ENCODE data around the gene ANKRD63. TPM values are rescaled to one million over a fixed set of nuclear protein-coding genes. Genes with fewer than 3 reads are reported as not detected.

The ANKRD63 gene, protein sequence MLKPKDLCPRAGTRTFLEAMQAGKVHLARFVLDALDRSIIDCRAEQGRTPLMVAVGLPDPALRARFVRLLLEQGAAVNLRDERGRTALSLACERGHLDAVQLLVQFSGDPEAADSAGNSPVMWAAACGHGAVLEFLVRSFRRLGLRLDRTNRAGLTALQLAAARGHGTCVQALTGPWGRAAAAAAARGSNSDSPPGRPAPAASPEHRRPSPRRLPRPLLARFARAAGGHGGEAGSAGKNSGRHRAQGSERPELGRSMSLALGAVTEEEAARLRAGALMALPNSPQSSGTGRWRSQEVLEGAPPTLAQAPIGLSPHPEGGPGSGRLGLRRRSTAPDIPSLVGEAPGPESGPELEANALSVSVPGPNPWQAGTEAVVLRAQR
- under 1 TPM in 2 of 4 donors, not detected in 2; 0.04 to 0.16 TPM for polyA plus RNA-seq
- long read RNA-seq, donor 1 = 0 reads
- long read RNA-seq, donor 2 = 0 reads
- long read RNA-seq, donor 3 = 0 reads
- long read RNA-seq, donor 4 = 0 reads
- long read RNA-seq, donor 5 = 0 reads
- long read RNA-seq, donor 6 = 0 reads
- long read RNA-seq, donor 7, partial matches to known transcripts = 0 of 4 reads
- long read RNA-seq, donor 7, other reads (novel, unspliced or antisense) = 0 of 4 reads
- long read RNA-seq, donor 8 = 0 reads
- long read RNA-seq, donor 9 = 0 reads
- long read RNA-seq, donor 10 = 0 reads

DNA sequence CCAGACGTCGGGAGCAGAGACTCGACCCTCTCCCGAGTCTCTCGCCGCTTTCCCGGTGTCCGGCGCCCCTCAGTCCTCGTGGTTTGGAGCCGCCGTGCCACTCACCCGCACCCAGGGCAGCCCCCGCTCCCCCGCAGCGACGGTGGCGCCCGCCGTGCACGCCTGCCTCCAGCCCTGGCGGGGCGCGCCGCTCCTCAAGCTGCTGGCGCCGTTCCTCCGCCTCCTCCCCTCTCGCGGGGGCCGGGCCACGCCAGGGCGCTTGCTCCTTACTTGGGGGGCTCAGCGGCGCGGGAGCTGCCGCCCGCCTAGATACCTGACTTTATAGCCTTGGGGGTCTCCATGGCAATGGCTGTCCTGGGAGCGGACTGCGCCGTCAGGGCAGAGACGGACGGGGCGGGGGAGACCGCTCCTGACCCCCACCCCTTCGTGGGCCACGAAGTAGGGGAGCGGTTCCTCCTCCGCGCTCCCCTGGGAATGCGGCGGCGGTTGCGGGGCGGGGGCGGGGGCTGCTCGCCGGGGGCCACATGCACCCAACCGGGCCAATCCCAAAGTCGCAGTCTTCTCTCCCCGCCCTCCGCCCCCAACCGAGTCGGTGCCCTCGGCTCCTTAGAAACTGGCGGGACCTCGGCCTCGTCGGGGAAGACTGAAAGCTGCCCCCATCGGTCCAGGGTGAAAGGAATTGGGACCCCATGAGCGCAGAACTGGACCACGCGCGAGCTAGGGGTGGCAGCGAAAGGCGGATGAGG, at the start of gene ANKRD63:
TSS of gene ANKRD63 (minus strand) at position 196 of the 746 bp plus-strand sequence. CDS start 478 bp downstream, outside the sequence.
- FAIRE-seq = no peak
- Histone ChIP-seq H3K36me3 (ENCODE audit: control insufficient read depth in 3 of 3, insufficient read depth in 2 of 3, low read depth in 1 of 3, low read length in 3 of 3) (peaks cover 0 to 4% (median 0%) of the 10 kb centered on the region in 3 donors), H3K4me3 (ENCODE audit: low read depth in 1 of 3, low read length in 3 of 3) (peak within 1 kb of the TSS in 2 of 3 donors; percentile 18 to 48), H3K9me3 (ENCODE audit: control insufficient read depth in 2 of 2, insufficient read depth in 1 of 2, low read depth in 1 of 2, low read length in 1 of 2) (peaks cover 0 to 2% of the 10 kb centered on the region in 2 donors), H3K27me3 (ENCODE audit: control insufficient read depth in 3 of 3, insufficient read depth in 3 of 3, low read length in 3 of 3) (peaks cover 9 to 81% (median 28%) of the 10 kb centered on the region in 3 donors), H3K27ac (ENCODE audit: low read depth in 1 of 3, low read length in 2 of 3) (no peak within 1 kb of the TSS), H3K4me1 (ENCODE audit: control insufficient read depth in 3 of 3, insufficient read depth in 2 of 3, low read depth in 1 of 3, low read length in 2 of 3) (peaks cover 0 to 28% (median 0%) of the 10 kb centered on the region in 3 donors)
- no peak for DNase-seq
- WGBS, 3 donors = 2 to 4% (median 3%) methylated on average over 63 to 76 of the region's 76 CpGs

DNA sequence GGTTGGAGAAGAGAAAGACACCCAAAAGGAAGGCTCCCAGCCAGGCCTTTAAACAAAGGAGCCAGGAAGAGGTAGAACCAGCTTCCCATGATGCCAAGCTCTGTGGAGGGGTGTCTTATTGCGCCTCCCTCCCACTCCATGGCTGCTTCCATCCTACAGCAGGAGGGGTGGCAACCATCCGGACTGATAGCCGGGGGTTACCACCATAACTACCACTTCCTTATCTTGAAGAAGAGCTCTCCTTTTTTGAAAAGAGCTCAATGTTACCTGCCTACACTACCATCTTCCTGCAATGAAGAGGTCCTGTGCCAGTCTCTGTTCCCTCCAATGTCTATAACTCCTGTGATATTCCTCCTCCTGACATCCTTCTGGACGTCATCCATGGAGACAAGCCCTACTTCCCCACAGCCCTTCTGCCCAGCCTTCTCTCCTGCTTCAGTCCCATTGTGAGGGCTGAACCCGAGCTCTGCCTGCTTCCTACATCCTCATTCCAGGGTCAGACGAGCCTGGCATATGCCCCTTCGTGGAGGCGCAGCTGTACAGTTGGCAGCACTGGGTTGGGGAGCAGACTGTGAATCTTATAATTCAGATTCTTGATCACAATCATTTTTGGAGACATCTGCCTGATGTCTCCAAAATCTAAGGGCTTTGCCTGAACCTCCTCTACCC, 49.4 kb upstream of the ANKRD63 start:
- H3K4me3 ChIP-seq (ENCODE audit: low read depth in 1 of 3, low read length in 3 of 3) = no peak overlapping the region
- no peaks in the 10 kb centered on the region for H3K9me3 ChIP-seq (ENCODE audit: control insufficient read depth in 2 of 2, insufficient read depth in 1 of 2, low read depth in 1 of 2, low read length in 1 of 2)
- no peak overlapping the region for H3K27ac ChIP-seq (ENCODE audit: low read depth in 1 of 3, low read length in 2 of 3)
- FAIRE-seq (no peak), DNase-seq (no peak)
- peaks cover 0 to 43% (median 5%) of the 10 kb centered on the region in 3 donors for H3K4me1 ChIP-seq (ENCODE audit: control insufficient read depth in 3 of 3, insufficient read depth in 2 of 3, low read depth in 1 of 3, low read length in 2 of 3)
- 78 to 79% (median 79%) methylated on average over 8 of the region's 8 CpGs for WGBS, 3 donors
- H3K36me3 ChIP-seq (ENCODE audit: control insufficient read depth in 3 of 3, insufficient read depth in 2 of 3, low read depth in 1 of 3, low read length in 3 of 3) = peaks cover 0 to 11% (median 0%) of the 10 kb centered on the region in 3 donors
- no peaks in the 10 kb centered on the region for H3K27me3 ChIP-seq (ENCODE audit: control insufficient read depth in 3 of 3, insufficient read depth in 3 of 3, low read length in 3 of 3)

DNA sequence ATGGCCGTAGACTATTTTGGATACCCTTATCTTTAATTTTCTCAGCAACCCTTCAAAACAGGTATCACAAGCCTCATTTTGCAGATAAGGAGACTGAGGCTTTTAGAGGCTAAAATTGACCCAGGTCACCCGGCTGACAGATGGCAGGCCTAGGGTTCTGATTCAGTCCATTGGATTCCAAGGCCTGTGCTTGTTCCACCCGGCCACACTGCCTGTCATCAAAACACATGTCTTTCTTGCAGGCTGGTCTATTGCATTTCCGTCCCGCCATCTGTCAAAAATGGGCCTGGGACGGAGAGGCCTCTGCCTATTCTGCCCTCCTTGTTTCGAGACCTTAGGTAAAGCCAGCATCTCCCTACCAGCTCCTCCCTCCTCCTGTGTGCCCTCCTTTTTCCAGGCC, 48.8 kb upstream of the ANKRD63 start:
- Histone ChIP-seq H3K27me3 (ENCODE audit: control insufficient read depth in 3 of 3, insufficient read depth in 3 of 3, low read length in 3 of 3) (no peaks in the 10 kb centered on the region), H3K4me3 (ENCODE audit: low read depth in 1 of 3, low read length in 3 of 3) (no peak overlapping the region), H3K4me1 (ENCODE audit: control insufficient read depth in 3 of 3, insufficient read depth in 2 of 3, low read depth in 1 of 3, low read length in 2 of 3) (peaks cover 0 to 38% (median 5%) of the 10 kb centered on the region in 3 donors), H3K27ac (ENCODE audit: low read depth in 1 of 3, low read length in 2 of 3) (no peak overlapping the region), H3K9me3 (ENCODE audit: control insufficient read depth in 2 of 2, insufficient read depth in 1 of 2, low read depth in 1 of 2, low read length in 1 of 2) (no peaks in the 10 kb centered on the region), H3K36me3 (ENCODE audit: control insufficient read depth in 3 of 3, insufficient read depth in 2 of 3, low read depth in 1 of 3, low read length in 3 of 3) (peaks cover 0 to 11% (median 0%) of the 10 kb centered on the region in 3 donors)
- FAIRE-seq (no peak), DNase-seq (no peak)
- WGBS, 3 donors = 92 to 96% (median 93%) methylated on average over 7 of the region's 7 CpGs

DNA sequence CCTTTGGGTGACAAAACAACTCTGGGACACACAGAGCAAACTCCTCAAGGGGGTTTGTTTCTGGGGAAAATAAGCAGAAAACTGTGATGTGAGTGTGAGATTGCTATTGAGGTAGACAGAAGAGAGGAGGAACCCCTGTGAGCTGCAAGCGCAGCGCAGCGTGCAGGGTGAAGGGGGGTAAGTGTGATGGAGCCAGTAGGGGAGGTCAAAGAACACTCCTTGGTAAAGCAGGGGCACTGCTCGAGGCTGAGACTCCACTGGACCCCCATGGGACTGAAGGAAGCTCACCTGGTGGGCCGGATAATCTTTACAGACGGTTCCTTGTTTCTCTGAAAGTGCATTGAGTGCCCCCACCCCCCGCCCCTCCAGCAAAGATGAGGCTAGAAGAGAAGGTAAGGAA, 48.2 kb upstream of the ANKRD63 start:
- FAIRE-seq = no peak
- Histone ChIP-seq H3K4me1 (ENCODE audit: control insufficient read depth in 3 of 3, insufficient read depth in 2 of 3, low read depth in 1 of 3, low read length in 2 of 3) (peaks cover 0 to 32% (median 5%) of the 10 kb centered on the region in 3 donors), H3K4me3 (ENCODE audit: low read depth in 1 of 3, low read length in 3 of 3) (no peak overlapping the region), H3K27me3 (ENCODE audit: control insufficient read depth in 3 of 3, insufficient read depth in 3 of 3, low read length in 3 of 3) (no peaks in the 10 kb centered on the region), H3K9me3 (ENCODE audit: control insufficient read depth in 2 of 2, insufficient read depth in 1 of 2, low read depth in 1 of 2, low read length in 1 of 2) (no peaks in the 10 kb centered on the region), H3K27ac (ENCODE audit: low read depth in 1 of 3, low read length in 2 of 3) (peak overlapping the region in 1 of 3 donors; percentile 32), H3K36me3 (ENCODE audit: control insufficient read depth in 3 of 3, insufficient read depth in 2 of 3, low read depth in 1 of 3, low read length in 3 of 3) (peaks cover 0 to 11% (median 0%) of the 10 kb centered on the region in 3 donors)
- 87 to 92% (median 91%) methylated on average over 7 of the region's 7 CpGs for WGBS, 3 donors
- DNase-seq = no peak

DNA sequence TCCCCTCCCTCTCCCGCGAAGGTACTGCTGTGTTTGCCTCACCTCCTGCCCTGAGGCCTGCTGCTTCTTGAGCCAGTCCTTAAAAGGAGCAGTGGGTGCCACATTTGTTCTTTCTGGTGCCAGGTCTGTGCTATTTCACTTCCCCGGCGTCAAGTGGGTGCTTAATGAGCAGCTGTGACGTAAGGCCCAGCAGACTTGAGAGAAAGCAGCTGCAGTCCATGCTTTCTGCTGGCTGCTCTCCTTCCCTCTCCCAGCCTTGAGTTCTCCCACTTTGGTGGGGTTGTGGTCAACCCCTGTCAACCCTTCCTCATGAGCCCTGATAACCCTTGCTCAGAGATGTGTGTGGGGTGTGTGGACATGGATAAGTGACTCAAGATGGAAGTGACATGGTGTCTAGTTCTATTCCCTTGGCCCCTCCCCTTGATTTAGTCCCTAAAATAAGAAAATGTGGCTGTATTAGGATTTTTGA, 47.5 kb upstream of the ANKRD63 start:
- H3K9me3 ChIP-seq (ENCODE audit: control insufficient read depth in 2 of 2, insufficient read depth in 1 of 2, low read depth in 1 of 2, low read length in 1 of 2) = no peaks in the 10 kb centered on the region
- no peak overlapping the region for H3K4me3 ChIP-seq (ENCODE audit: low read depth in 1 of 3, low read length in 3 of 3)
- peaks cover 0 to 25% (median 8%) of the 10 kb centered on the region in 3 donors for H3K4me1 ChIP-seq (ENCODE audit: control insufficient read depth in 3 of 3, insufficient read depth in 2 of 3, low read depth in 1 of 3, low read length in 2 of 3)
- WGBS, 3 donors = 72 to 94% (median 83%) methylated on average over 5 of the region's 5 CpGs
- peaks cover 0 to 6% (median 0%) of the 10 kb centered on the region in 3 donors for H3K36me3 ChIP-seq (ENCODE audit: control insufficient read depth in 3 of 3, insufficient read depth in 2 of 3, low read depth in 1 of 3, low read length in 3 of 3)
- peak overlapping the region in 2 of 3 donors; percentile 25 to 32 for H3K27ac ChIP-seq (ENCODE audit: low read depth in 1 of 3, low read length in 2 of 3)
- H3K27me3 ChIP-seq (ENCODE audit: control insufficient read depth in 3 of 3, insufficient read depth in 3 of 3, low read length in 3 of 3) = peaks cover 0 to 2% (median 0%) of the 10 kb centered on the region in 3 donors
- no peak for DNase-seq
- no peak for FAIRE-seq

DNA sequence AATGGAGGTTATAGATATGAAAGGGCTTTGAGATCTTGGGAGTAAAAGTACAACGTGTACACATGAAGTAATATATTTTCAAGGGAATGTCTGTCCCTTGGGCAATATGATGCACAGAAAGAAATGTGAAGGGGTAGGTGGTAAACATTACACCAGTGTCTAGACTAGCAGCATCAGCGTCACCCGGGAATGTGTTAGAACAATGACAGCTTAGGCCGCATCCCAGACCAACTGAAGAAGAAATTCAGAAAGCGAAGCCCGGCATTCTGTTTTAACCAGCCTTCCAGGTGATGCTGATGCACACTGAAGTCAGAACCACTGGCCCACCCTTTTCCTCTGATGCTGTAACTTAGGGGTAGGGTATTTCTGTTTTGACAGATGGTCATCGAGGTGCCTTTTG, 46.9 kb upstream of the ANKRD63 start:
- Histone ChIP-seq H3K9me3 (ENCODE audit: control insufficient read depth in 2 of 2, insufficient read depth in 1 of 2, low read depth in 1 of 2, low read length in 1 of 2) (no peaks in the 10 kb centered on the region), H3K27ac (ENCODE audit: low read depth in 1 of 3, low read length in 2 of 3) (peak overlapping the region in 1 of 3 donors; percentile 25), H3K27me3 (ENCODE audit: control insufficient read depth in 3 of 3, insufficient read depth in 3 of 3, low read length in 3 of 3) (peaks cover 0 to 8% (median 0%) of the 10 kb centered on the region in 3 donors), H3K4me3 (ENCODE audit: low read depth in 1 of 3, low read length in 3 of 3) (no peak overlapping the region), H3K36me3 (ENCODE audit: control insufficient read depth in 3 of 3, insufficient read depth in 2 of 3, low read depth in 1 of 3, low read length in 3 of 3) (peaks cover 0 to 5% (median 0%) of the 10 kb centered on the region in 3 donors), H3K4me1 (ENCODE audit: control insufficient read depth in 3 of 3, insufficient read depth in 2 of 3, low read depth in 1 of 3, low read length in 2 of 3) (peaks cover 0 to 23% (median 11%) of the 10 kb centered on the region in 3 donors)
- WGBS, 3 donors = 82 to 89% (median 86%) methylated on average over 7 of the region's 7 CpGs
- FAIRE-seq = no peak
- DNase-seq = no peak

DNA sequence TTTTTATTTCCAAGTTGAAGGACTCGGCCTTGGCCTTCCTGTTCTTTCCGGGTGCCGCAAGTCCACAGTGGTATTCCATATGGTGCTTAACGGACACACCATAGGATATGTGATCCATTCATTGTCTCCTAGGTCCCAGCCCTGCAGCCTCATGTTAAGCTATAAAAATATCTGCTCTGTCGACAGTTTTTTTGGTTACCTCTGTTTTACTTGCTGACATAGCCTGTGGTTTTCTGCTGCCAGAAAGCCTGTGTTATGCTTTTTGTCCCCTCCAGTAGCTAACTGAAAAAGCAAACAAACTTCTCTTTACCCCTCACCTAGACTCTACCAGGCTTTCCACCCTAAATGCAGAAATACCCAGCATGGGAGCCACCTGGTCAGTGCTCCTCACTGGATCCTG, 45.9 kb upstream of the ANKRD63 start:
- Histone ChIP-seq H3K27ac (ENCODE audit: low read depth in 1 of 3, low read length in 2 of 3) (no peak overlapping the region), H3K36me3 (ENCODE audit: control insufficient read depth in 3 of 3, insufficient read depth in 2 of 3, low read depth in 1 of 3, low read length in 3 of 3) (no peaks in the 10 kb centered on the region), H3K4me1 (ENCODE audit: control insufficient read depth in 3 of 3, insufficient read depth in 2 of 3, low read depth in 1 of 3, low read length in 2 of 3) (peaks cover 0 to 15% (median 9%) of the 10 kb centered on the region in 3 donors), H3K27me3 (ENCODE audit: control insufficient read depth in 3 of 3, insufficient read depth in 3 of 3, low read length in 3 of 3) (peaks cover 0 to 12% (median 0%) of the 10 kb centered on the region in 3 donors), H3K9me3 (ENCODE audit: control insufficient read depth in 2 of 2, insufficient read depth in 1 of 2, low read depth in 1 of 2, low read length in 1 of 2) (no peaks in the 10 kb centered on the region), H3K4me3 (ENCODE audit: low read depth in 1 of 3, low read length in 3 of 3) (no peak overlapping the region)
- FAIRE-seq (no peak), DNase-seq (no peak)
- 80 to 88% (median 86%) methylated on average over 5 of the region's 5 CpGs for WGBS, 3 donors
